GM21529 (cell line): ENCODE data around the gene FAM25C.
"Not testable (repeated sequence)": the region's sequence is repeated elsewhere in the genome, so short reads cannot be mapped to it uniquely, and the experiment has no call there.

ENCODE experiments used
- ATAC-seq: cut with Tn5 transposase; IDR thresholded peaks from one replicate; pipeline ENCODE4 v1.9.1; 2021; ENCODE audit not compliant: unreplicated experiment

Gene FAM25C

GRCh38 chr10:47959677-47960076 lies 39.9 kb downstream of the FAM25C start:
- ATAC-seq, result not testable (repeated sequence)

DNA sequence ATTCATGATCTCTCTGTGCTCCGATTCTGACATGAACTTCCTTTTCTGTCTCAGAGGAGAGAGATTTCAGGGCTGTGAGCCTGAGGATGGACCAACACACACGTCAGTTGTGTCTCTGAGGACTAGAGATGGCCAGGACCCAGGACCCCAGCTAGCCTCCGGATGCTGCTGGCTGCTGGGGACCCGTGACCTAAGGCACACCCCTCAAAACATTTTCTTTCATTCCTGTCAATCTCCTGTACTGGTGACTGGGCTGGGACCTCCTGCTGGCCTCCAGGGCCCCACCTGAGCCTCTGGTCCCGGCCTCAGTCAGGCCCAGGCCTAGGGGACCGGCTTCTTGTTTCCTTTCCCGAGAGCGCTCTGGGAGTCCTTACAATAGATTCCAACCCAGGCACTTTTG lies 42.4 kb downstream of the FAM25C start:
- ATAC-seq, result not testable (repeated sequence)

DNA sequence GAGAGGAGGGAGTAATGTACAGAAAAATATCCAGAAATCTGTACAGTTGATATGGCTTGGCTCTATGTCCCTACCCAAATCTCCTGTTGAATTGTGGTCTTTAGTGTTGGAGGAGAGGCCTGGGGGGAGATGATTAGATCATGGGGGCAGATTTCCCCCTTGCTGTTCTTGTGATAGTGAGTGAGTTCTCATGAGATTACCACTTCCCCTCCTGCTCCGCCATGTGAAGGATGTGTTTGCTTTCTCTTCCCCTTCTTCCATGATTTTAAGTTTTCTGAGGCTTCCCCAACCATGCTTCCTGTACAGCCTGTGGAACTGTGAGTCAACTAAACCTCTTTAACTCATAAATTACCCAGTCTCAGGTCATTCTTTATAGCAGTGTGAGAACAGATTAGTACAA lies 52.2 kb downstream of the FAM25C start:
- ATAC-seq, result not testable (repeated sequence)
